OCI-LY3 (cell line): ENCODE data around the gene RALGAPB.

Experiments used
- H2AFZ ChIP-seq: fragments of 200-600, 300-600 bp; shearing (Covaris generic); 2 replicates; pipeline ENCODE4 v1.6.0; 2014; ENCODE audit warnings: antibody characterized with exemption, low read depth, low read length
- H3K27ac ChIP-seq: fragments of 200-600, 300-600 bp; sonication (generic); 2 replicates; pipeline ENCODE4 v1.5.1; 2014; ENCODE audit warnings: mild to moderate bottlenecking, low read length, moderate library complexity, mixed read lengths
- H3K27me3 ChIP-seq: fragments of 200-600, 300-600 bp; sonication (generic); 2 replicates; pipeline ENCODE4 v1.6.1; 2014; ENCODE audit warnings: low read depth, low read length, mixed read lengths
- H3K36me3 ChIP-seq: fragments of 200-600, 300-600 bp; sonication (generic); replicated peaks from 2 replicates; pipeline ENCODE3; 2014; ENCODE audit warnings: low read depth, low read length, mixed read lengths
- H3K4me1 ChIP-seq: fragments of 300-600, 200-600 bp; sonication (generic); 2 replicates; pipeline ENCODE4 v1.6.1; 2014; ENCODE audit warnings: low read length, mixed read lengths
- H3K4me2 ChIP-seq: fragments of 200-600, 300-600 bp; sonication (generic); 2 replicates; pipeline ENCODE4 v1.6.1; 2014; ENCODE audit warnings: low read length, mixed read lengths
- H3K4me3 ChIP-seq: fragments of 300-600, 200-600 bp; sonication (generic); 2 replicates; pipeline ENCODE4 v1.5.1; 2014; ENCODE audit warnings: antibody characterized with exemption, mild to moderate bottlenecking, low read length, moderate library complexity
- H3K79me2 ChIP-seq: fragments of 300-600, 200-600 bp; shearing (Covaris generic); 2 replicates; pipeline ENCODE4 v1.6.1; 2014; ENCODE audit warnings: mild to moderate bottlenecking, low read length, mixed read lengths
- H3K9ac ChIP-seq: fragments of 300-600, 200-600 bp; shearing (Covaris generic); 2 replicates; pipeline ENCODE4 v1.6.0; 2014; ENCODE audit warnings: mild to moderate bottlenecking, low read length, moderate library complexity
- H3K9me3 ChIP-seq: fragments of 200-600, 300-600 bp; shearing (Covaris generic); 2 replicates; pipeline ENCODE4 v1.6.1; 2014; ENCODE audit warnings: low read length, mixed read lengths; ENCODE audit not compliant: insufficient read depth
- H4K20me1 ChIP-seq: fragments of 200-600, 300-600 bp; sonication (generic); 2 replicates; pipeline ENCODE4 v1.6.1; 2016; ENCODE audit warnings: low read length, mixed read lengths; ENCODE audit not compliant: insufficient read depth
- CTCF ChIP-seq: fragments of 200-600, 300-600 bp; sonication (generic); IDR thresholded peaks from 2 replicates; pipeline ENCODE4 v1.5.1; 2014; ENCODE audit warnings: antibody characterized with exemption, low read length, low read depth
- EZH2phosphoT487 ChIP-seq: fragments of 200-600 bp; shearing (Covaris generic); IDR thresholded peaks from 2 replicates; pipeline ENCODE4 v1.6.1; 2018; ENCODE audit warnings: antibody characterized with exemption, mixed run types, low read depth

RALGAPB gene

GRCh38 chr20:38609815-38610214 is 137.2 kb downstream of the RALGAPB start:
- Histone ChIP-seq H3K36me3 (no peaks in the 10 kb centered on the region), H3K27me3 (peaks cover 35% of the 10 kb centered on the region)
- TF ChIP-seq EZH2phosphoT487 = no peak
- TF ChIP-seq CTCF = no peak

GRCh38 chr20:38610521-38610920 is 137.9 kb downstream of the RALGAPB start:
- H3K4me2 ChIP-seq = no peak overlapping the region
- H3K27me3 ChIP-seq = peaks cover 29% of the 10 kb centered on the region
- H3K9ac ChIP-seq = no peak overlapping the region
- peaks cover 12% of the 10 kb centered on the region for H3K4me1 ChIP-seq
- H3K79me2 ChIP-seq = no peaks in the 10 kb centered on the region
- no peaks in the 10 kb centered on the region for H3K9me3 ChIP-seq
- no peaks in the 10 kb centered on the region for H3K36me3 ChIP-seq
- H3K27ac ChIP-seq = no peak overlapping the region
- TF ChIP-seq EZH2phosphoT487 (no peak), CTCF (no peak)
- H2AFZ ChIP-seq = no peak overlapping the region
- no peaks in the 10 kb centered on the region for H4K20me1 ChIP-seq
- no peak overlapping the region for H3K4me3 ChIP-seq

More at GRCh38 chr20:38609815-38610214, 137.2 kb downstream of the RALGAPB start:
- Histone ChIP-seq H4K20me1 (no peaks in the 10 kb centered on the region), H3K27ac (no peak overlapping the region), H3K9me3 (no peaks in the 10 kb centered on the region), H3K9ac (no peak overlapping the region), H3K4me2 (no peak overlapping the region), H3K79me2 (no peaks in the 10 kb centered on the region), H3K4me1 (peaks cover 12% of the 10 kb centered on the region), H3K4me3 (no peak overlapping the region), H2AFZ (no peak overlapping the region)

- H3K27me3 ChIP-seq = peaks cover 28% of the 10 kb centered on the region
- H3K27ac ChIP-seq = no peak overlapping the region
- no peak overlapping the region for H3K4me3 ChIP-seq
- H4K20me1 ChIP-seq = no peaks in the 10 kb centered on the region
- TF ChIP-seq CTCF = no peak
- no peak for TF ChIP-seq EZH2phosphoT487
- no peaks in the 10 kb centered on the region for H3K9me3 ChIP-seq
- peaks cover 10% of the 10 kb centered on the region for H3K4me1 ChIP-seq
- no peak overlapping the region for H2AFZ ChIP-seq
- no peaks in the 10 kb centered on the region for H3K79me2 ChIP-seq
- no peak overlapping the region for H3K9ac ChIP-seq
- H3K36me3 ChIP-seq = no peaks in the 10 kb centered on the region
- H3K4me2 ChIP-seq = no peak overlapping the region
These were observed 140.3 kb downstream of the RALGAPB start for GRCh38 chr20:38612751-38613515.

- Histone ChIP-seq H3K4me2 (no peak overlapping the region), H4K20me1 (no peaks in the 10 kb centered on the region), H3K79me2 (no peaks in the 10 kb centered on the region), H3K9me3 (no peaks in the 10 kb centered on the region), H3K4me3 (no peak overlapping the region), H2AFZ (no peak overlapping the region), H3K36me3 (no peaks in the 10 kb centered on the region), H3K27me3 (peaks cover 43% of the 10 kb centered on the region), H3K4me1 (no peaks in the 10 kb centered on the region), H3K27ac (no peak overlapping the region), H3K9ac (no peak overlapping the region)
- TF ChIP-seq EZH2phosphoT487 (no peak), CTCF (no peak)
These were observed 142.6 kb downstream of the RALGAPB start for GRCh38 chr20:38615283-38615682.
